Measurements from ENCODE around the gene RAB24. TPM values are rescaled to one million over a fixed set of nuclear protein-coding genes. Genes with fewer than 3 reads are reported as not detected.

The RAB24 gene
- total RNA-seq, 1 experiment from 2014 or later = 40.3 TPM

DNA sequence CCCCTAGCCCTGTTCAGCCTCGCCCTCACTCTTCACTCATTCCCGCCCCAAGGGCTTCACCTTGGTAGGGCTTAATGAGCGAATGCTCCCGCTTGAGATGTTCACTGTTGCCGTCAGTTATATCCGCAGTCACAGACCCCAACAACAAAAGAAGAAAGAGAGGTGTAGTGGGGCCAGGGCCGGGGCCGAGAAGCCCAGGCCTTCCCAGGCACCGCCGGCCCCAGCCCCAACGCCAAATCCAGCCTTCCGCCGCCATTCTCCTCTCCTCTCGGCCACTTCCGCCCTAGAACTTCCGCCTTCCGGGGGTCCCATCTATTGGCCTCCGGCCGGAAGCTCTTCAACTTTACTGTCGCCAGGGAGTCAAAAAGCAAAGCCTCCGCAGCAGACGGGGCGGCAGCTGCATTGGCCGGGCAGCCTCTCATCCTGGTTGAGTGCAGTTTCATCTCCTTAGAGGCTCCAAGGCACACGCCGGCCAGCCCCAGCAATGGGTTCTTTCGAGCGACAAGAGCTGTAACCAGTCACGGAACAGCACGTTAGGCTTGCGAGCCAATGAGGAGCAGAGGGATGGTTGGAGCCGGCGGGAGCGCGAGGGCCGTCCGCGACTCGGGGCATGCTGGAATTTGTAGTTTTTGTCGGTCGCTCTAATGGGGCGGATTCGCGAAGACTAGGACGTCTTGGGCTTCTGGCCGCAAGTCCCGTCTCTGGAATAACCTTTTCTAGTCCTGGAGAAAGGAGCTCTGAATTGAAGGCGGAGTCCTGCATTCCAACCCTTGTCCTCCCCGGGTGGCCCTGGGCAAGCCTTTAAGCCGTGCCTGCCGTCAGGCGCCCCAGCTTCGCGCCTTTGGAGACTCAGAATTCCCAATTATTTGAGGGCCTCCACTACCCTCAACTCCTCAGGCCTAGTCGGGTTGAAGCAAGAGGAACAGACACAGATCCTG lies 48.1 kb upstream of the RAB24 start, which contains the start of gene LMAN2:
TSS of gene LMAN2 (minus strand) at position 277 of the 938 bp plus-strand sequence. CDS start at position 256, 21 bp downstream.
- H3K79me2 ChIP-seq (ENCODE audit: low read length) = peaks cover 48% of the 10 kb centered on the region
- no peaks in the 10 kb centered on the region for H3K9me2 ChIP-seq (replicated peaks; ENCODE audit: low read length)
- POLR2A ChIA-PET (ENCODE audit: unreplicated experiment) = interaction anchor here (0.7 to 0.8 kb wide), 4 partner anchors 27 to 813 kb away, joined by 3 to 11 read pairs (median 4); no protein-coding TSS in a partner anchor
- H3K36me3 ChIP-seq (ENCODE audit: low read depth, low read length) = peaks cover 4% of the 10 kb centered on the region; the same call in 1 of the 2 replicates
- ATAC-seq = peak; percentile 94
- CTCF ChIA-PET = interaction anchor here (1.6 kb wide), 1 partner anchor 19 kb away, joined by 7 read pairs; no protein-coding TSS in a partner anchor
- H3K4me2 ChIP-seq (ENCODE audit: low read length) = peak within 1 kb of the TSS; percentile 96
- H2AFZ ChIP-seq (ENCODE audit: low read length) = peak within 1 kb of the TSS; percentile 97
- H3K9me3 ChIP-seq (ENCODE audit: low read length) = no peaks in the 10 kb centered on the region
- H3K4me3 ChIP-seq (ENCODE audit: low read length) = peak within 1 kb of the TSS; percentile 93
- peaks cover 8% of the 10 kb centered on the region for H3F3A ChIP-seq (ENCODE audit: low read length, unreplicated experiment)
- TF ChIP-seq EZH2phosphoT487 (IDR thresholded peaks at IDR 0.05; ENCODE audit: borderline replicate concordance, low read length) (no peak), EZH2 (IDR thresholded peaks at IDR 0.05; ENCODE audit: low read length, unreplicated experiment) (no peak)
- TF ChIP-seq, protein P1, sequence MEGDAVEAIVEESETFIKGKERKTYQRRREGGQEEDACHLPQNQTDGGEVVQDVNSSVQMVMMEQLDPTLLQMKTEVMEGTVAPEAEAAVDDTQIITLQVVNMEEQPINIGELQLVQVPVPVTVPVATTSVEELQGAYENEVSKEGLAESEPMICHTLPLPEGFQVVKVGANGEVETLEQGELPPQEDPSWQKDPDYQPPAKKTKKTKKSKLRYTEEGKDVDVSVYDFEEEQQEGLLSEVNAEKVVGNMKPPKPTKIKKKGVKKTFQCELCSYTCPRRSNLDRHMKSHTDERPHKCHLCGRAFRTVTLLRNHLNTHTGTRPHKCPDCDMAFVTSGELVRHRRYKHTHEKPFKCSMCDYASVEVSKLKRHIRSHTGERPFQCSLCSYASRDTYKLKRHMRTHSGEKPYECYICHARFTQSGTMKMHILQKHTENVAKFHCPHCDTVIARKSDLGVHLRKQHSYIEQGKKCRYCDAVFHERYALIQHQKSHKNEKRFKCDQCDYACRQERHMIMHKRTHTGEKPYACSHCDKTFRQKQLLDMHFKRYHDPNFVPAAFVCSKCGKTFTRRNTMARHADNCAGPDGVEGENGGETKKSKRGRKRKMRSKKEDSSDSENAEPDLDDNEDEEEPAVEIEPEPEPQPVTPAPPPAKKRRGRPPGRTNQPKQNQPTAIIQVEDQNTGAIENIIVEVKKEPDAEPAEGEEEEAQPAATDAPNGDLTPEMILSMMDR (conservative IDR thresholded peaks at IDR 0.05; ENCODE audit: low read depth, low read length) = no peak
- peak within 1 kb of the TSS; percentile 95 for H3K9ac ChIP-seq (ENCODE audit: low read length)
- no peaks in the 10 kb centered on the region for H3K27me3 ChIP-seq (ENCODE audit: low read length)
- DNase-seq = peak; percentile 94
- H3K4me1 ChIP-seq (ENCODE audit: insufficient read depth, low read length) = peaks cover 36% of the 10 kb centered on the region
- 0 out of 2 replicates have a peak, but pooled peaks cover 5% of the 10 kb centered on the region for H4K20me1 ChIP-seq (ENCODE audit: low read length)
- no TSS peak for BruUV-seq (replicated peaks)
- intact Hi-C loops (cut with micrococcal nuclease) = no loop called here
- peak within 1 kb of the TSS; percentile 93 for H3K27ac ChIP-seq (ENCODE audit: low read length)

DNA sequence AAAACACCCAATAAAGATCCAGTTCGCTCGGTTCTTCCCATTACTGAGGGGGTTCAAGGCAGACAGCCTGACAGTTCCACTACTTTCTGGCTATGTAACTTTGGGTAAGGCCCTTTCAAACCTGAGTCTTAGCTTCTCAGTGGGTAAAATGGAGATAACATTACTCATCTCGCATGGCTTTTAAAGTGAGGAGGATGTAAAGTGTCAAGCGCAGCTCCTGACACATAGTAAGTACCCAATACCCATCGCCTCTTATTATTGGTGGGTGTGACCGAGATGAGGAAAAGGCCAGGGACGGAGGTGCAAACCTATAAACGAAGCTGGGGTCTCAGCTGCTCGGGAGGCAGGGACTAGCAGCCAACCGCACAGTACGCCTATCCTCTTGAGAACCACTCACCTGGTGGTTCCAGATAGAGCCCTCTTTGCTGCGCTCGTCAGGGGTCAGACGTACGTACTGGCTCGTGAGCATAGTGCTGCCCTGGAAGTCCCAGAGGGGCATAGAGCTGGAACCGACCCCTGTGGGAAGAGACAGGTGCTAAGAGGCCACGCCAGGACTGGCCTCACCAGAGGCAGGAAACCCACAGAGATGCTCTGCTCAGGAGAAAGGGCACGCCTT lies 47.4 kb upstream of the RAB24 start:
- Histone ChIP-seq H2AFZ (ENCODE audit: low read length) (peak overlapping the region; percentile 97; the same call in 1 of the 2 replicates), H3K9me3 (ENCODE audit: low read length) (no peaks in the 10 kb centered on the region), H3K9me2 (replicated peaks; ENCODE audit: low read length) (no peaks in the 10 kb centered on the region), H3K36me3 (ENCODE audit: low read depth, low read length) (peaks cover 6% of the 10 kb centered on the region; the same call in 1 of the 2 replicates), H3K9ac (ENCODE audit: low read length) (peak overlapping the region; percentile 95), H4K20me1 (ENCODE audit: low read length) (0 out of 2 replicates have a peak, but pooled peaks cover 6% of the 10 kb centered on the region), H3K4me3 (ENCODE audit: low read length) (peak overlapping the region; percentile 93), H3K27me3 (ENCODE audit: low read length) (no peaks in the 10 kb centered on the region), H3K4me1 (ENCODE audit: insufficient read depth, low read length) (peaks cover 36% of the 10 kb centered on the region), H3K27ac (ENCODE audit: low read length) (peak overlapping the region; percentile 93), H3K79me2 (ENCODE audit: low read length) (peaks cover 56% of the 10 kb centered on the region), H3F3A (ENCODE audit: low read length, unreplicated experiment) (peaks cover 8% of the 10 kb centered on the region), H3K4me2 (ENCODE audit: low read length) (peak overlapping the region; percentile 96)
- intact Hi-C loops (cut with micrococcal nuclease) = no loop called here
- ATAC-seq (no peak), DNase-seq (peak; percentile 7)
- BruUV-seq (replicated peaks) = TSS peak; percentile 56
- TF ChIP-seq EZH2phosphoT487 (IDR thresholded peaks at IDR 0.05; ENCODE audit: borderline replicate concordance, low read length) (no peak), EZH2 (IDR thresholded peaks at IDR 0.05; ENCODE audit: low read length, unreplicated experiment) (no peak)
- TF ChIP-seq, protein P1 (conservative IDR thresholded peaks at IDR 0.05; ENCODE audit: low read depth, low read length) = no peak
- CTCF ChIA-PET = interaction anchor here (0.6 to 1.6 kb wide), 2 partner anchors 20 to 39 kb away, joined by 4 to 7 read pairs; no protein-coding TSS in a partner anchor
- POLR2A ChIA-PET (ENCODE audit: unreplicated experiment) = no interaction called here

Measured in PC-3 (cell line).